GM08714 (cell line): Measurements from ENCODE around the gene FBXO44.
"Not testable (repeated sequence)": the region's sequence is repeated elsewhere in the genome, so short reads cannot be mapped to it uniquely, and the experiment has no call there.

Source experiments
- H3K4me3 ChIP-seq: fragments of 200-500 bp; sonication (Bioruptor generic); 2 replicates; pipeline ENCODE4 v1.5.1; 2014; ENCODE audit warnings: mild to moderate bottlenecking, low read length, inconsistent platforms
- ZNF274 ChIP-seq: IDR thresholded peaks from 2 replicates; pipeline ENCODE4 v1.6.1; 2012; ENCODE audit warnings: mild to moderate bottlenecking, low read depth, low read length

FBXO44 gene

GRCh38 chr1:11626551-11626950 is 28.1 kb upstream of the FBXO44 start:
- H3K4me3 ChIP-seq, result no peak overlapping the region
- no peak for TF ChIP-seq ZNF274

- no peak overlapping the region for H3K4me3 ChIP-seq
- no peak for TF ChIP-seq ZNF274
Observed at GRCh38 chr1:11628767-11629166, 25.9 kb upstream of the FBXO44 start.

- H3K4me3 ChIP-seq, result no peak overlapping the region
Observed at GRCh38 chr1:11629184-11630016, 25.3 kb upstream of the FBXO44 start.

DNA sequence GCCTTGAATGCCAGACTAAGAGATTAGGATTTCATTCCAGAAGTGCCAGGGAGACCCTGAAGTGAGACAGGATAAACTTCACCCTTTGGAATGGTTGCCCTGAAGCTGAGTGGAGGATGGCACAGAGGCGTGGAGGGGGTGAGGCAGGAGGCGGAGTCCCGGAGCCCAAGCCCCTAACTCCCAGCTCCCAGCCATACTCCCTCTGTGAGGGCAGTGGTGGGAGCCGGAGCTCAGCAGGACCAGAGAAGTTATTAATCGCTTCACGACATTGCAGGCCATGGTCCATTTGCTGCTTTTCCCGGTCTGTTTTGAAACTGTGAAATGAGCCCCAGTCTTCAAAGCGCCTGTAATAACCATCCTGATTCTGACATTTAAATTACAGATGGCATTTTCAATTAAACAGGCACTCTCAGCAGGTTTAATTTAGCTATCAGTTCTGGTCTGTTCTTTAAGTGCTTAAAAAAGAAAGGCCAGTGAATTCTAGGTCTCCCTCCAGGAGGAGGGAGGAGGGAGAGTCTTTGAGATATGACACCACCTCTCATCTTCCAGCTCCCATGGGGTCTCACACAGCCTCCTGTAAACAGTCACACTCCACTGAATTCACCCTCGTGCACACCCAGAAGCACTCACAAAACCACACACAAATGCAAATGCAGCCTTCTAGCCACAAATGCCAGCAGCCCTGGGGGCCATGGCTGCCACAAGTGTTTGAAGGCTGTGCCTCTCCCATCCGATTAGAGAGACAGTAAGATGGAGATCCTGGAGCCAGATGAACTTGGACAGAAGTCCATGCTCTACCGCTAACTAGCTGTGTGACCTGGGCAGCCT is 20.1 kb upstream of the FBXO44 start:
- H3K4me3 ChIP-seq, result no peak overlapping the region
- TF ChIP-seq ZNF274, result no peak

More at GRCh38 chr1:11629184-11630016, 25.3 kb upstream of the FBXO44 start:
- no peak for TF ChIP-seq ZNF274

GRCh38 chr1:11638121-11638520 is 16.6 kb upstream of the FBXO44 start:
- H3K4me3 ChIP-seq, result no peak overlapping the region
- TF ChIP-seq ZNF274, result no peak

GRCh38 chr1:11639372-11639771 is 15.3 kb upstream of the FBXO44 start:
- TF ChIP-seq ZNF274, result no peak
- H3K4me3 ChIP-seq, result no peak overlapping the region

DNA sequence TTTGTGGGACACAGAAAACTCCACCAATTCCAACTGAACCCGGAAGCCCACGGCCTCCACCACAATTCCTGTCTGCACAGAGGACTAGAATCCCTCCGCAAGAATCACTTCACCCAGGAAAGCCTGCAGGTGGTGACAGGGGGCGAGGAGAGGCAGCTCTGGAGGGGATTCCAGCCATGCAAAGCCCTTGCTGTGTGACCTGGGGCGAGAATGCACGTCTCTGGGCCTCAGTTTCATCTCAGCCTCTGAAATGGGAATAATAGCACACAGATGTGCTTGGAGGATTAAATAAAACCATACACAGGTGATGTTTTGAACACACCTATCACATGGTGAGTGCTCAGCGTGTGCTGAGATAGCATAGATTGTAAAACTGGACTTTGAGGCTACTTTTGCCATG is 14.6 kb upstream of the FBXO44 start:
- no peak for TF ChIP-seq ZNF274
- no peak overlapping the region for H3K4me3 ChIP-seq

DNA sequence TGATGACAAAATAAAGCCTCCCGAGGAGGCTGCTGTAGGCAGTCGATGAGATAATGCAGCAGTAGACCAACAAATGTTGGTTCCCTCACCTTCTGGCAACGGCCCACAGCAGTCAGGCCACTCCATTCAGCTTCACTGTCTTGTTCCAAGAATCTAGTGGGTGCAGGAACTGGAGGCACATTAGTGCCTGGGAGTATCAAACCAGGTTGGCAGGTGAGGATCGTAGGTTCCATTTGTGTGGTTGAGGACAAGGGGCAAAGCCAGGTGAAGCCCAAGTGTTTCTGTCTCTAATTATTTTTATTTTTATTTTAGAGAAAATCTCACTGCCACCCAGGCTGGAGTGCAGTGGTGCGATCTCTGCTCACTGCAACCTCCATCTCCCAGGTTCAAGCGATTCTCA is 13.7 kb upstream of the FBXO44 start:
- TF ChIP-seq ZNF274, result no peak

GRCh38 chr1:11641776-11642305 is 12.8 kb upstream of the FBXO44 start:
- no peak for TF ChIP-seq ZNF274
- H3K4me3 ChIP-seq, result no peak overlapping the region

More for the DNA sequence above, 13.7 kb upstream of the FBXO44 start:
- H3K4me3 ChIP-seq, result no peak overlapping the region

DNA sequence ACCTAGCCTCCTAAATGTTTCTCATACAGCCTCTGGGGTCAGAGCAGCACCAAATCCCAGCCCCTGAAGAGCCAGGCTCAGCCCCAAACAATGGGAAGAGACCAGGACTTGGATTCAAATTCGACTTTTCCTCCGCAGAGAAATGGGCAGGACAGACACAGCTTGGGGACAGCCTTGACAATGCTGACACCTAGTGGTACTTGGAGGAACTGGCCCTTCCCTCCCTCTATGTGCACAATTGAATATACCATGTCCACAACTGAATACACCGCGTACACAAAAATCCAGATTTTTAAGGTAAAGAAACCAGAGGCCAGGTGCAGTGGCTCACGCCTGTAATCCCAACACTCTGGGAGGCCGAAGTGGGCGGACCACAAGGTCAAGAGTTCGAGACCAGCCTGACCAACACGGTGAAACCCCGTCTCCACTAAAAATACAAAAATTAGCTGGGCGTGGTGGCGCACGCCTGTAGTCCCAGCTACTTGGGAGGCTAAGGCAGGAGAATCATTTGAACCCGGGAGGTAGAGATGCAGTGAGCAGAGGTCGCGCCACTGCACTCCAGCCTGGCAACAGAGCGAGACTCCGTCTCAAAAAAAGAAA is 12.2 kb upstream of the FBXO44 start:
- not testable (repeated sequence) for H3K4me3 ChIP-seq

- no peak for TF ChIP-seq ZNF274
- no peak overlapping the region for H3K4me3 ChIP-seq
Observed at GRCh38 chr1:11643782-11644181, 10.9 kb upstream of the FBXO44 start.

- H3K4me3 ChIP-seq, result no peak overlapping the region
Observed at GRCh38 chr1:11645270-11645669, 9.4 kb upstream of the FBXO44 start.

GRCh38 chr1:11645670-11646265 is 8.9 kb upstream of the FBXO44 start:
- no peak overlapping the region for H3K4me3 ChIP-seq
- no peak for TF ChIP-seq ZNF274

More at GRCh38 chr1:11645270-11645669, 9.4 kb upstream of the FBXO44 start:
- no peak for TF ChIP-seq ZNF274

GRCh38 chr1:11646317-11646716 is 8.4 kb upstream of the FBXO44 start:
- H3K4me3 ChIP-seq, result no peak overlapping the region
- no peak for TF ChIP-seq ZNF274
